Neural cell (in vitro differentiated cells): ENCODE data around the gene WFS1. TPM values are rescaled to one million over a fixed set of nuclear protein-coding genes. Genes with fewer than 3 reads are reported as not detected.

ENCODE experiments used
- H2AFZ ChIP-seq: fragments of 200-600, 300-800 bp; sonication (generic), shearing (Covaris generic); 2 replicates; pipeline ENCODE4 v1.6.0; 2014; ENCODE audit warnings: low read depth, mild to moderate bottlenecking, antibody characterized with exemption, low read length, moderate library complexity
- H3F3A ChIP-seq: fragments of 200-600 bp; shearing (Covaris generic); 2 replicates; pipeline ENCODE4 v1.6.1; 2016; ENCODE audit warnings: mild to moderate bottlenecking, moderate library complexity, mixed read lengths, antibody characterized with exemption, low read length; ENCODE audit not compliant: insufficient read depth, poor library complexity, severe bottlenecking
- H3K27ac ChIP-seq: fragments of 200-600, 300-800 bp; sonication (generic), shearing (Covaris generic); 2 replicates; pipeline ENCODE4 v1.5.1; 2014; ENCODE audit warnings: mild to moderate bottlenecking, low read length, moderate library complexity
- H3K27me3 ChIP-seq: fragments of 300-800, 200-600 bp; sonication (generic), shearing (Covaris generic); 2 replicates; pipeline ENCODE4 v1.6.0; 2014; ENCODE audit warnings: mild to moderate bottlenecking, low read depth, low read length, moderate library complexity; ENCODE audit not compliant: insufficient read depth
- H3K36me3 ChIP-seq: fragments of 300-800, 200-600 bp; sonication (generic), shearing (Covaris generic); 2 replicates; pipeline ENCODE4 v1.5.1; 2014; ENCODE audit warnings: mild to moderate bottlenecking, antibody characterized with exemption, low read length, moderate library complexity; ENCODE audit not compliant: insufficient read depth
- H3K4me2 ChIP-seq: fragments of 300-800, 200-600 bp; sonication (generic), shearing (Covaris generic); 2 replicates; pipeline ENCODE4 v1.6.0; 2014; ENCODE audit warnings: mild to moderate bottlenecking, low read length
- H3K4me3 ChIP-seq: fragments of 300-800, 200-600 bp; sonication (generic), shearing (Covaris generic); 2 replicates; pipeline ENCODE4 v1.5.1; 2014; ENCODE audit warnings: mild to moderate bottlenecking, low read length, moderate library complexity
- H3K79me2 ChIP-seq: fragments of 200-600 bp; shearing (Covaris generic); replicated peaks from 2 replicates; pipeline ENCODE4 v1.6.0; 2014; ENCODE audit warnings: mild to moderate bottlenecking, low read length, moderate library complexity; ENCODE audit not compliant: insufficient read depth
- H3K9ac ChIP-seq: fragments of 300-800, 200-600 bp; sonication (generic), shearing (Covaris generic); 2 replicates; pipeline ENCODE4 v1.6.1; 2016; ENCODE audit warnings: mild to moderate bottlenecking, low read length, mixed read lengths
- H3K9me2 ChIP-seq: fragments of 200-600 bp; shearing (Covaris generic); 2 replicates; pipeline ENCODE4 v1.6.1; 2016; ENCODE audit warnings: mild to moderate bottlenecking, low read length, mixed read lengths; ENCODE audit not compliant: insufficient read depth
- H3K9me3 ChIP-seq: fragments of 200-600, 300-800 bp; sonication (generic), shearing (Covaris generic); 2 replicates; pipeline ENCODE4 v1.6.1; 2016; ENCODE audit warnings: mild to moderate bottlenecking, mixed run types, low read length, moderate library complexity, mixed read lengths
- H4K20me1 ChIP-seq: fragments of 200-600 bp; shearing (Covaris generic); 2 replicates; pipeline ENCODE4 v1.6.1; 2016; ENCODE audit warnings: mild to moderate bottlenecking, mixed run types; ENCODE audit not compliant: insufficient read depth
- CTCF ChIP-seq: fragments of 450-650 bp; IDR thresholded peaks from 2 replicates; pipeline ENCODE4 v1.5.1; 2014; ENCODE audit warnings: antibody characterized with exemption, mild to moderate bottlenecking, moderate library complexity; ENCODE audit not compliant: poor library complexity, severe bottlenecking
- EP300 ChIP-seq: fragments of 450-650 bp; conservative IDR thresholded peaks from 2 replicates; pipeline ENCODE4 v1.6.1; 2014; ENCODE audit warnings: antibody characterized with exemption, mild to moderate bottlenecking, moderate library complexity; ENCODE audit not compliant: poor library complexity, severe bottlenecking
- EZH2 ChIP-seq: fragments of 200-600, 300-800 bp; shearing (Covaris generic), sonication (generic); IDR thresholded peaks from 2 replicates; pipeline ENCODE4 v1.6.1; 2014; ENCODE audit warnings: antibody characterized with exemption, low read length, borderline replicate concordance, mild to moderate bottlenecking; ENCODE audit not compliant: insufficient read depth, poor library complexity, severe bottlenecking
- MXI1 ChIP-seq: fragments of 450-650 bp; conservative IDR thresholded peaks from 2 replicates; pipeline ENCODE4 v1.6.1; 2014; ENCODE audit warnings: antibody characterized with exemption, mild to moderate bottlenecking; ENCODE audit not compliant: poor library complexity, severe bottlenecking
- POLR2AphosphoS5 ChIP-seq: IDR thresholded peaks from 2 replicates; pipeline ENCODE4 v1.6.1; 2012
- RAD21 ChIP-seq: fragments of 450-650 bp; conservative IDR thresholded peaks from 2 replicates; pipeline ENCODE4 v1.6.1; 2014; ENCODE audit warnings: antibody characterized with exemption, mild to moderate bottlenecking, moderate library complexity
- REST ChIP-seq: IDR thresholded peaks from 2 replicates; pipeline ENCODE4 v1.6.1; 2012; ENCODE audit warnings: borderline replicate concordance
- SMC3 ChIP-seq: fragments of 450-650 bp; conservative IDR thresholded peaks from 2 replicates; pipeline ENCODE4 v1.6.1; 2014; ENCODE audit warnings: antibody characterized with exemption, mild to moderate bottlenecking, moderate library complexity; ENCODE audit not compliant: poor library complexity
- TAF1 ChIP-seq: IDR thresholded peaks from 2 replicates; pipeline ENCODE4 v1.6.1; 2012; ENCODE audit warnings: low read depth
- polyA plus RNA-seq: library from polyadenylated mRNA; depleted of rRNA; stranded (reverse); fragments of >200 nt; gene quantifications from 2 replicates; pipeline ENCODE4 v1.2.3, GENCODE V29; 2014

The WFS1 gene
- polyA plus RNA-seq, 1 donor from 2014 or later, result 4.5 TPM

GRCh38 chr4:6239968-6240367 is 29.7 kb upstream of the WFS1 start:
- H4K20me1 ChIP-seq, result no peaks in the 10 kb centered on the region
- H3K27me3 ChIP-seq, result no peaks in the 10 kb centered on the region
- H3K27ac ChIP-seq, result no peak overlapping the region
- no peak for TF ChIP-seq CTCF
- TF ChIP-seq MXI1, result no peak
- TF ChIP-seq TAF1, result no peak
- TF ChIP-seq POLR2AphosphoS5, result no peak
- TF ChIP-seq RAD21, result no peak
- H3K4me3 ChIP-seq, result no peak overlapping the region
- H3K4me2 ChIP-seq, result no peak overlapping the region
- no peaks in the 10 kb centered on the region for H3K36me3 ChIP-seq
- no peaks in the 10 kb centered on the region for H3K9me2 ChIP-seq
- no peaks in the 10 kb centered on the region for H3F3A ChIP-seq
- no peak overlapping the region for H2AFZ ChIP-seq
- no peaks in the 10 kb centered on the region for H3K79me2 ChIP-seq
- no peak overlapping the region for H3K9ac ChIP-seq
- no peaks in the 10 kb centered on the region for H3K9me3 ChIP-seq

- H3K9me3 ChIP-seq, result no peaks in the 10 kb centered on the region
- TF ChIP-seq RAD21 (no peak), SMC3 (no peak), REST (no peak), TAF1 (no peak), MXI1 (no peak), EP300 (no peak), EZH2 (no peak), CTCF (no peak), POLR2AphosphoS5 (no peak)
Measured at GRCh38 chr4:6241062-6241845, 28.4 kb upstream of the WFS1 start.

More at GRCh38 chr4:6241062-6241845, 28.4 kb upstream of the WFS1 start:
- Histone ChIP-seq H3K9ac (no peak overlapping the region), H3K9me2 (no peaks in the 10 kb centered on the region), H3K36me3 (no peaks in the 10 kb centered on the region), H4K20me1 (no peaks in the 10 kb centered on the region), H3K4me2 (no peak overlapping the region), H2AFZ (no peak overlapping the region), H3K27ac (no peak overlapping the region), H3K79me2 (no peaks in the 10 kb centered on the region), H3F3A (no peaks in the 10 kb centered on the region), H3K27me3 (no peaks in the 10 kb centered on the region), H3K4me3 (no peak overlapping the region)
